GM12878 (cell line): ENCODE results near the gene ATP13A1. TPM values are rescaled to one million over a fixed set of nuclear protein-coding genes. Genes with fewer than 3 reads are reported as not detected.

ENCODE experiments used
- ATAC-seq: fragments of 200-7000 bp; cut with Tn5 transposase; 3 replicates; pipeline ENCODE4 v1.9.1; 2020; ENCODE audit warnings: mild to moderate bottlenecking, moderate library complexity
- BruUV-seq: library from RNA; stranded (reverse); fragments of 400-500 nt; replicated peaks from 2 replicates; lab custom pipeline; 2021; lab: Mats Ljungman, UMichigan
- CTCF ChIA-PET: fragments of 300-600 bp; sonication (Branson Sonifier 250); formaldehyde crosslinking; extraction: SDS; loops from one replicate; lab custom pipeline; 2021; ENCODE audit warnings: inconsistent platforms; lab: Yijun Ruan, JAX
- POLR2A ChIA-PET: fragments of 350-600 bp; formaldehyde crosslinking; extraction: SDS; loops from one replicate; lab custom pipeline; 2021; ENCODE audit warnings: inconsistent platforms; lab: Charles Lee
- RAD21 ChIA-PET: fragments of 300-600 bp; sonication (Branson Sonifier 250); formaldehyde crosslinking; loops from one replicate; lab custom pipeline; 2023; ENCODE audit warnings: antibody characterized with exemption; ENCODE audit not compliant: unreplicated experiment; lab: Charles Lee
- SMC1A ChIA-PET: fragments of 300-600 bp; sonication (Branson Sonifier 250); formaldehyde crosslinking; loops from one replicate; lab custom pipeline; 2023; ENCODE audit not compliant: unreplicated experiment, uncharacterized antibody; lab: Charles Lee
- DNase-seq: peaks from one replicate; pipeline ENCODE4 v3.0.0-alpha.2; 2011; ENCODE audit warnings: low read depth, low spot score
- FAIRE-seq: peaks from 3 replicates; lab custom pipeline; 2011; peaks lifted over from hg19 to GRCh38; lab: Jason Lieb, UNC
- H2AFZ ChIP-seq: 2 replicates; pipeline ENCODE4 v1.6.0; 2011; ENCODE audit warnings: low read depth, low read length, control low read depth; ENCODE audit not compliant: control insufficient read depth
- H3K27ac ChIP-seq: 2 replicates; pipeline ENCODE4 v1.5.1; 2011; ENCODE audit warnings: control low read depth; ENCODE audit not compliant: control insufficient read depth, insufficient read depth
- H3K27me3 ChIP-seq, 2 experiments: replicated peaks in 1 of 2; 2 replicates each; pipeline versions ENCODE4 v1.6.0 to v1.6.1; 2011; ENCODE audit warnings: low read length in 1 of 2; ENCODE audit not compliant: control insufficient read depth in 2 of 2, insufficient read depth in 2 of 2
- H3K36me3 ChIP-seq, 2 experiments: 2 replicates each; pipeline ENCODE4 v1.5.1; 2011; ENCODE audit warnings: low read length in 1 of 2; ENCODE audit not compliant: control insufficient read depth in 2 of 2, insufficient read depth in 2 of 2
- H3K4me1 ChIP-seq: 2 replicates; pipeline ENCODE4 v1.6.1; 2011; ENCODE audit warnings: mild to moderate bottlenecking, low read length, moderate library complexity, mixed read lengths; ENCODE audit not compliant: control insufficient read depth, insufficient read depth
- H3K4me2 ChIP-seq: 2 replicates; pipeline ENCODE4 v1.6.0; 2011; ENCODE audit warnings: control low read depth; ENCODE audit not compliant: control insufficient read depth, insufficient read depth
- H3K4me3 ChIP-seq: fragments of 200-600 bp; sonication (generic); 2 replicates; pipeline ENCODE4 v1.5.1; 2016
- H3K79me2 ChIP-seq: 2 replicates; pipeline ENCODE4 v1.6.0; 2011; ENCODE audit warnings: low read length; ENCODE audit not compliant: control insufficient read depth, insufficient read depth
- H3K9ac ChIP-seq: 2 replicates; pipeline ENCODE4 v1.8.0; 2011; ENCODE audit warnings: low read length, control low read depth, mixed read lengths; ENCODE audit not compliant: control insufficient read depth, insufficient read depth
- H3K9me3 ChIP-seq: replicated peaks from 3 replicates; pipeline ENCODE4 v1.5.1; 2011; ENCODE audit warnings: mild to moderate bottlenecking, low read length; ENCODE audit not compliant: control insufficient read depth, insufficient read depth
- H4K20me1 ChIP-seq: 2 replicates; pipeline ENCODE4 v1.6.0; 2011; ENCODE audit not compliant: control insufficient read depth, insufficient read depth
- CBX5 ChIP-seq: sonication (generic); IDR thresholded peaks from 2 replicates; pipeline ENCODE4 v1.6.1; 2016; ENCODE audit warnings: low read depth, moderate library complexity, mild to moderate bottlenecking, inconsistent platforms
- FOS ChIP-seq: IDR thresholded peaks from 3 replicates; pipeline ENCODE4 v1.6.1; 2011; ENCODE audit warnings: borderline replicate concordance; ENCODE audit not compliant: insufficient read length; ENCODE audit errors: extremely low read depth
- KLF5 ChIP-seq: fragments of 450-650 bp; IDR thresholded peaks from 2 replicates; pipeline ENCODE4 v1.6.1; 2014; ENCODE audit warnings: mild to moderate bottlenecking; ENCODE audit not compliant: partially characterized antibody
- NFXL1 ChIP-seq: fragments of 450-650 bp; IDR thresholded peaks from 2 replicates; pipeline ENCODE4 v1.6.1; 2017; ENCODE audit warnings: antibody characterized with exemption, mild to moderate bottlenecking, borderline replicate concordance
- TARDBP ChIP-seq: IDR thresholded peaks from 2 replicates; pipeline ENCODE4 v1.6.1; 2016; ENCODE audit warnings: borderline replicate concordance
- WGBS: methylation state at CpG from one replicate; pipeline ENCODE4 v1.1.6; 2016; ENCODE audit warnings: low lambda C conversion rate; ENCODE audit not compliant: insufficient replicate concordance, insufficient coverage; ENCODE audit errors: missing lambda C conversion rate; 5-methylcytosine and 5-hydroxymethylcytosine counted together
- in situ Hi-C: fragments of 300-500 bp; cut with MboI; formaldehyde crosslinking; loops from 9 replicates; pipeline ENCODE4 v1.14.3; 2018; ENCODE audit warnings: mixed read lengths
- intact Hi-C: fragments of 100-400 bp; cut with micrococcal nuclease; formaldehyde crosslinking; loops from one replicate; pipeline ENCODE4 v1.14.2; 2022; ENCODE audit not compliant: unreplicated experiment
- polyA plus RNA-seq, 11 experiments: library from polyadenylated mRNA; depleted of rRNA in 4 of 11; unstranded in 6 of 11; stranded (reverse) in 5 of 11; fragments of >200 nt; fragmentation: Nextera tagmentation in 4 of 11; fragmentation: Illumina TruSeq in 1 of 11; extraction: Ambion mirVana in 4 of 11; extraction: Trizol in 1 of 11; gene quantifications; 1 replicate in 1 of 11; 2 replicates in 10 of 11; pipeline versions ENCODE4 v1.2.1 to v1.2.3, GENCODE V29; 2011 to 2016; ENCODE audit warnings: inconsistent platforms in 2 of 11, missing spikeins in 2 of 11, low read depth in 1 of 11
- total RNA-seq, 4 experiments: library from RNA; depleted of rRNA in 3 of 4; stranded (reverse); fragments of >200 nt in 3 of 4; fragmentation: Illumina TruSeq in 1 of 4; extraction: Trizol in 1 of 4; gene quantifications; 2 replicates each; pipeline versions ENCODE4 v1.2.1 to v1.2.3, GENCODE V29; 2013 to 2021
- TF ChIP-seq, protein P1 (sequence below): fragments of 450-650 bp; IDR thresholded peaks from 2 replicates; pipeline ENCODE4 v1.6.1; 2016; ENCODE audit warnings: mild to moderate bottlenecking
- TF ChIP-seq, protein P2 (sequence below): fragments of 450-650 bp; IDR thresholded peaks from 2 replicates; pipeline ENCODE4 v1.6.1; 2018; ENCODE audit warnings: borderline replicate concordance, mild to moderate bottlenecking; ENCODE audit not compliant: partially characterized antibody

ATP13A1 gene
- total and polyA plus RNA-seq, 10 of the 15 experiments (the other 5 are each of a cell fraction or from before 2014, with no cell fraction given), result 0.37 to 91.0 (median 29.8) TPM

- CTCF ChIA-PET, result no interaction called here
- TF ChIP-seq KLF5, result no peak
- TF ChIP-seq, protein P1, sequence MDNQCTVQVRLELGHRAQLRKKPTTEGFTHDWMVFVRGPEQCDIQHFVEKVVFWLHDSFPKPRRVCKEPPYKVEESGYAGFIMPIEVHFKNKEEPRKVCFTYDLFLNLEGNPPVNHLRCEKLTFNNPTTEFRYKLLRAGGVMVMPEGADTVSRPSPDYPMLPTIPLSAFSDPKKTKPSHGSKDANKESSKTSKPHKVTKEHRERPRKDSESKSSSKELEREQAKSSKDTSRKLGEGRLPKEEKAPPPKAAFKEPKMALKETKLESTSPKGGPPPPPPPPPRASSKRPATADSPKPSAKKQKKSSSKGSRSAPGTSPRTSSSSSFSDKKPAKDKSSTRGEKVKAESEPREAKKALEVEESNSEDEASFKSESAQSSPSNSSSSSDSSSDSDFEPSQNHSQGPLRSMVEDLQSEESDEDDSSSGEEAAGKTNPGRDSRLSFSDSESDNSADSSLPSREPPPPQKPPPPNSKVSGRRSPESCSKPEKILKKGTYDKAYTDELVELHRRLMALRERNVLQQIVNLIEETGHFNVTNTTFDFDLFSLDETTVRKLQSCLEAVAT, result 0 out of 2 replicates have a peak, but pooled peaks have one; percentile 21
- TF ChIP-seq TARDBP, result no peak
- TF ChIP-seq NFXL1, result no peak
- TF ChIP-seq, protein P2, sequence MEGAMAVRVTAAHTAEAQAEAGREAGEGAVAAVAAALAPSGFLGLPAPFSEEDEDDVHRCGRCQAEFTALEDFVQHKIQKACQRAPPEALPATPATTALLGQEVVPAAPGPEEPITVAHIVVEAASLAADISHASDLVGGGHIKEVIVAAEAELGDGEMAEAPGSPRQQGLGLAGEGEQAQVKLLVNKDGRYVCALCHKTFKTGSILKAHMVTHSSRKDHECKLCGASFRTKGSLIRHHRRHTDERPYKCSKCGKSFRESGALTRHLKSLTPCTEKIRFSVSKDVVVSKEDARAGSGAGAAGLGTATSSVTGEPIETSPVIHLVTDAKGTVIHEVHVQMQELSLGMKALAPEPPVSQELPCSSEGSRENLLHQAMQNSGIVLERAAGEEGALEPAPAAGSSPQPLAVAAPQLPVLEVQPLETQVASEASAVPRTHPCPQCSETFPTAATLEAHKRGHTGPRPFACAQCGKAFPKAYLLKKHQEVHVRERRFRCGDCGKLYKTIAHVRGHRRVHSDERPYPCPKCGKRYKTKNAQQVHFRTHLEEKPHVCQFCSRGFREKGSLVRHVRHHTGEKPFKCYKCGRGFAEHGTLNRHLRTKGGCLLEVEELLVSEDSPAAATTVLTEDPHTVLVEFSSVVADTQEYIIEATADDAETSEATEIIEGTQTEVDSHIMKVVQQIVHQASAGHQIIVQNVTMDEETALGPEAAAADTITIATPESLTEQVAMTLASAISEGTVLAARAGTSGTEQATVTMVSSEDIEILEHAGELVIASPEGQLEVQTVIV, result no peak
- TF ChIP-seq CBX5, result no peak
- TF ChIP-seq FOS, result no peak
- no peak overlapping the region for H3K4me2 ChIP-seq
- H3K9me3 ChIP-seq, result peaks cover 60% of the 10 kb centered on the region
- RAD21 ChIA-PET, result no interaction called here
- H3K36me3 ChIP-seq, result peaks cover 12 to 35% of the 10 kb centered on the region in 2 experiments
- SMC1A ChIA-PET, result no interaction called here
- 98% methylated on average over 20 of the region's 20 CpGs for WGBS
- FAIRE-seq (no peak), DNase-seq (no peak), ATAC-seq (no peak)
- no peaks in the 10 kb centered on the region for H3K4me1 ChIP-seq
- in situ Hi-C loops, result no loop called here
- POLR2A ChIA-PET, result no interaction called here
- H3K27me3 ChIP-seq, result no peaks in the 10 kb centered on the region
- no peaks in the 10 kb centered on the region for H4K20me1 ChIP-seq
- H3K27ac ChIP-seq, result no peak overlapping the region
- intact Hi-C loops, result no loop called here
- H3K9ac ChIP-seq, result no peak overlapping the region
- no peak overlapping the region for H2AFZ ChIP-seq
- H3K4me3 ChIP-seq, result no peak overlapping the region
- TSS peak; percentile 41 for BruUV-seq
- no peaks in the 10 kb centered on the region; the same call in 1 of the 2 replicates for H3K79me2 ChIP-seq
Observed at GRCh38 chr19:19679176-19680073, 15.9 kb upstream of the ATP13A1 start.
